ENCODE results near the gene SLC26A1.

The SLC26A1 gene

GRCh38 chr4:960140-960635 lies 33.0 kb downstream of the SLC26A1 start:
- Histone ChIP-seq H3K36me3 (peaks cover 99% of the 10 kb centered on the region), H3K27me3 (no peaks in the 10 kb centered on the region), H3K4me1 (ENCODE audit: control insufficient read depth in 1 of 2, insufficient read depth in 1 of 2, low read depth in 1 of 2, low read length in 1 of 2) (no peaks in the 10 kb centered on the region), H3K4me3 (ENCODE audit: low read depth in 1 of 2, low read length in 1 of 2) (no peak overlapping the region), H3K27ac (no peak overlapping the region), H3K9me3 (no peaks in the 10 kb centered on the region)
- no peak for TF ChIP-seq CTCF (IDR thresholded peaks at IDR 0.05)

GRCh38 chr4:959338-960139 lies 33.7 kb downstream of the SLC26A1 start:
- no peaks in the 10 kb centered on the region for H3K9me3 ChIP-seq
- no peak overlapping the region for H3K4me3 ChIP-seq (ENCODE audit: low read depth in 1 of 2, low read length in 1 of 2)
- H3K4me1 ChIP-seq (ENCODE audit: control insufficient read depth in 1 of 2, insufficient read depth in 1 of 2, low read depth in 1 of 2, low read length in 1 of 2) = no peaks in the 10 kb centered on the region
- no peaks in the 10 kb centered on the region for H3K27me3 ChIP-seq
- peaks cover 99% of the 10 kb centered on the region for H3K36me3 ChIP-seq
- TF ChIP-seq CTCF (IDR thresholded peaks at IDR 0.05) = no peak
- H3K27ac ChIP-seq = no peak overlapping the region

GRCh38 chr4:958696-959337 lies 34.4 kb downstream of the SLC26A1 start:
- no peaks in the 10 kb centered on the region for H3K4me1 ChIP-seq (ENCODE audit: control insufficient read depth in 1 of 2, insufficient read depth in 1 of 2, low read depth in 1 of 2, low read length in 1 of 2)
- TF ChIP-seq CTCF (IDR thresholded peaks at IDR 0.05) = no peak
- no peaks in the 10 kb centered on the region for H3K9me3 ChIP-seq
- no peak overlapping the region for H3K4me3 ChIP-seq (ENCODE audit: low read depth in 1 of 2, low read length in 1 of 2)
- peaks cover 98% of the 10 kb centered on the region for H3K36me3 ChIP-seq
- no peaks in the 10 kb centered on the region for H3K27me3 ChIP-seq
- no peak overlapping the region for H3K27ac ChIP-seq

GRCh38 chr4:958314-958665 lies 34.9 kb downstream of the SLC26A1 start:
- Histone ChIP-seq H3K4me1 (ENCODE audit: control insufficient read depth in 1 of 2, insufficient read depth in 1 of 2, low read depth in 1 of 2, low read length in 1 of 2) (no peaks in the 10 kb centered on the region), H3K27me3 (no peaks in the 10 kb centered on the region), H3K36me3 (peaks cover 98% of the 10 kb centered on the region), H3K9me3 (no peaks in the 10 kb centered on the region), H3K4me3 (ENCODE audit: low read depth in 1 of 2, low read length in 1 of 2) (no peak overlapping the region), H3K27ac (no peak overlapping the region)
- no peak for TF ChIP-seq CTCF (IDR thresholded peaks at IDR 0.05)

- peaks cover 98% of the 10 kb centered on the region for H3K36me3 ChIP-seq
- H3K27ac ChIP-seq = no peak overlapping the region
- no peak for TF ChIP-seq CTCF (IDR thresholded peaks at IDR 0.05)
- H3K9me3 ChIP-seq = no peaks in the 10 kb centered on the region
- H3K27me3 ChIP-seq = no peaks in the 10 kb centered on the region
- H3K4me1 ChIP-seq (ENCODE audit: control insufficient read depth in 1 of 2, insufficient read depth in 1 of 2, low read depth in 1 of 2, low read length in 1 of 2) = no peaks in the 10 kb centered on the region
- H3K4me3 ChIP-seq (ENCODE audit: low read depth in 1 of 2, low read length in 1 of 2) = no peak overlapping the region
Measured at GRCh38 chr4:957581-958313, 35.5 kb downstream of the SLC26A1 start.
